ENCODE data around the gene USB1. TPM values are rescaled to one million over a fixed set of nuclear protein-coding genes. Genes with fewer than 3 reads are reported as not detected.

Gene USB1
- total RNA-seq, 1 donor from 2014 or later, result 14.9 TPM

DNA sequence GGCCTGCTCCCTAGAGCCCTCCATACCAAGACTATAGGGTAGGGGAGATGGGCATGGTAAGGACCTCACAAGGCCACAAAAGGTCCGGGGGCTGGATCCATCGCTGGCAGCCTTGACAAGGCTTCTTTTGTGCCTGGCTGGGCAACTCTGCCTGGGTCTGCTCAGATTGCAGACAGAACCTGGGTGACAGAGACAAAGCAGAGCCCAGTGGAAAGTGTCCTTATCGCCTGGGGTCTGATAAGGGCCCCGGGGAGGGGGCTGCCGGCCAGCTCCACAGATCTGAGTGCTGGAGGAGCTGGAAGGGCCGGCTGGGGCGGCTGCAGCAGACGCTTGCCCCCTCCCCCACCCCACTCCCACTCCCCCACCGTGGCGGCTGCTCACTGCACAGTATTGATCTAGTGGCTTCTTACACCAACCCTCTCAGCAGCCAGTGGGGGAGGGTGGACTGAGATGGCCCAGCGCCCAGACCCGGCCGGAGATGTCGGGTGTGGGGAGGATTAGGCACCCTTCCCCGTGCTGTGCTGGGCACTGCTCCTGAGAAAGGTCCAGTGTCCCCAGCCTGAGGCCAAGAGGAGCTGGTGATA, 31.6 kb downstream of the USB1 start:
- Mint-ChIP-seq H3K36me3 (no peaks in the 10 kb centered on the region), H3K9me3 (no peaks in the 10 kb centered on the region), H3K4me1 (peaks cover 17% of the 10 kb centered on the region), H3K27ac (no peak overlapping the region), H3K27me3 (ENCODE audit: insufficient read depth, low read depth) (peaks cover 8% of the 10 kb centered on the region), H3K4me3 (no peak overlapping the region)
- Histone ChIP-seq H4K20me1 (ENCODE audit: low read depth) (peaks cover 43% of the 10 kb centered on the region), H3K4me2 (peak overlapping the region; percentile 4), H3K27ac (no peak overlapping the region), H2AFZ (replicated peaks) (no peak overlapping the region), H3K9me3 (ENCODE audit: low read depth) (no peaks in the 10 kb centered on the region), H3K4me3 (no peak overlapping the region), H3K9ac (no peak overlapping the region), H3K27me3 (no peaks in the 10 kb centered on the region), H3F3A (ENCODE audit: low read depth) (peaks cover 4% of the 10 kb centered on the region), H3K4me1 (peaks cover 30% of the 10 kb centered on the region), H3K79me2 (ENCODE audit: low read depth) (no peaks in the 10 kb centered on the region), H3K36me3 (no peaks in the 10 kb centered on the region)
- DNase-seq (ENCODE audit: low spot score), result no peak
- TF ChIP-seq EZH2phosphoT487 (IDR thresholded peaks at IDR 0.05) (no peak), EZH2 (IDR thresholded peaks at IDR 0.05) (no peak)
- TF ChIP-seq, protein P1, sequence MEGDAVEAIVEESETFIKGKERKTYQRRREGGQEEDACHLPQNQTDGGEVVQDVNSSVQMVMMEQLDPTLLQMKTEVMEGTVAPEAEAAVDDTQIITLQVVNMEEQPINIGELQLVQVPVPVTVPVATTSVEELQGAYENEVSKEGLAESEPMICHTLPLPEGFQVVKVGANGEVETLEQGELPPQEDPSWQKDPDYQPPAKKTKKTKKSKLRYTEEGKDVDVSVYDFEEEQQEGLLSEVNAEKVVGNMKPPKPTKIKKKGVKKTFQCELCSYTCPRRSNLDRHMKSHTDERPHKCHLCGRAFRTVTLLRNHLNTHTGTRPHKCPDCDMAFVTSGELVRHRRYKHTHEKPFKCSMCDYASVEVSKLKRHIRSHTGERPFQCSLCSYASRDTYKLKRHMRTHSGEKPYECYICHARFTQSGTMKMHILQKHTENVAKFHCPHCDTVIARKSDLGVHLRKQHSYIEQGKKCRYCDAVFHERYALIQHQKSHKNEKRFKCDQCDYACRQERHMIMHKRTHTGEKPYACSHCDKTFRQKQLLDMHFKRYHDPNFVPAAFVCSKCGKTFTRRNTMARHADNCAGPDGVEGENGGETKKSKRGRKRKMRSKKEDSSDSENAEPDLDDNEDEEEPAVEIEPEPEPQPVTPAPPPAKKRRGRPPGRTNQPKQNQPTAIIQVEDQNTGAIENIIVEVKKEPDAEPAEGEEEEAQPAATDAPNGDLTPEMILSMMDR (IDR thresholded peaks at IDR 0.05), result no peak

- H3K9me3 ChIP-seq (ENCODE audit: low read depth), result no peaks in the 10 kb centered on the region
- H3K4me1 ChIP-seq, result peaks cover 16% of the 10 kb centered on the region
- no peak overlapping the region for H3K9ac ChIP-seq
- no peaks in the 10 kb centered on the region for H3K36me3 ChIP-seq
- no peak overlapping the region for H3K27ac ChIP-seq
- H3F3A ChIP-seq (ENCODE audit: low read depth), result no peaks in the 10 kb centered on the region
- peaks cover 29% of the 10 kb centered on the region for H4K20me1 ChIP-seq (ENCODE audit: low read depth)
- H3K4me3 ChIP-seq, result no peak overlapping the region
- Mint-ChIP-seq H3K27ac (no peak overlapping the region), H3K4me3 (no peak overlapping the region), H3K4me1 (peaks cover 14% of the 10 kb centered on the region), H3K27me3 (ENCODE audit: insufficient read depth, low read depth) (peaks cover 6% of the 10 kb centered on the region), H3K36me3 (no peaks in the 10 kb centered on the region), H3K9me3 (no peaks in the 10 kb centered on the region)
- no peak overlapping the region for H3K4me2 ChIP-seq
- H3K79me2 ChIP-seq (ENCODE audit: low read depth), result no peaks in the 10 kb centered on the region
- no peaks in the 10 kb centered on the region for H3K27me3 ChIP-seq
- H2AFZ ChIP-seq (replicated peaks), result no peak overlapping the region
- TF ChIP-seq EZH2phosphoT487 (IDR thresholded peaks at IDR 0.05) (no peak), EZH2 (IDR thresholded peaks at IDR 0.05) (no peak)
- TF ChIP-seq, protein P1 (IDR thresholded peaks at IDR 0.05), result no peak
- no peak for DNase-seq (ENCODE audit: low spot score)
Measured at GRCh38 chr16:58034128-58034685, 33.0 kb downstream of the USB1 start.

DNA sequence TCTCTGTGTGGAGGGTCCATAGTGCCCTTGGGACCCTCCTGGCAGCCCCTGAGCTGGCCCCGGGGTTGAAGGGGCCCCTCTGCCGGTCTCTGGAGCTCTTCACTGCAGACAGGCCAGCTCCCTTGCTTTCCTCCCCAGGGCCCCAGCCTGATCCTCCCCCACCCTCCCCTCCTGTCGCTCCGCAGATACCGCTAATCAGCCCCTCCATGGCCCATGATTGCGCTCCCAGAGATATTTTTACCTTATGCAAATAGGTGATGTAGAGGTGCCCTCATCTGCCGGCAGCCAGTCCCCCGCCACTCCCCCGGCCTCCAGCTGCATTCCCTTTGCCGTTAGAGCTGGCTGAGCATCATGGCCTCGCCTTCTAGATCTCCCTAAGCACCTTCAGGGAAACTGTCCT, 33.6 kb downstream of the USB1 start:
- Histone ChIP-seq H4K20me1 (ENCODE audit: low read depth) (peaks cover 23% of the 10 kb centered on the region), H3K9ac (no peak overlapping the region), H2AFZ (replicated peaks) (no peak overlapping the region), H3K9me3 (ENCODE audit: low read depth) (no peaks in the 10 kb centered on the region), H3K36me3 (no peaks in the 10 kb centered on the region), H3F3A (ENCODE audit: low read depth) (no peaks in the 10 kb centered on the region), H3K4me2 (no peak overlapping the region), H3K4me1 (peaks cover 11% of the 10 kb centered on the region), H3K27me3 (no peaks in the 10 kb centered on the region), H3K4me3 (no peak overlapping the region), H3K27ac (no peak overlapping the region), H3K79me2 (ENCODE audit: low read depth) (no peaks in the 10 kb centered on the region)
- Mint-ChIP-seq H3K4me3 (no peak overlapping the region), H3K9me3 (no peaks in the 10 kb centered on the region), H3K4me1 (peaks cover 9% of the 10 kb centered on the region), H3K27ac (no peak overlapping the region), H3K27me3 (ENCODE audit: insufficient read depth, low read depth) (peaks cover 6% of the 10 kb centered on the region), H3K36me3 (no peaks in the 10 kb centered on the region)
- TF ChIP-seq EZH2phosphoT487 (IDR thresholded peaks at IDR 0.05) (no peak), EZH2 (IDR thresholded peaks at IDR 0.05) (no peak)
- TF ChIP-seq, protein P1 (IDR thresholded peaks at IDR 0.05), result no peak
- no peak for DNase-seq (ENCODE audit: low spot score)
